Measurements from ENCODE around the gene HOXC10. TPM values are rescaled to one million over a fixed set of nuclear protein-coding genes. Genes with fewer than 3 reads are reported as not detected.

HOXC10 gene
- total and polyA plus RNA-seq, 2 of the 8 experiments (the other 6 are each of a cell fraction or from before 2014, with no cell fraction given), result not detected

- no peak overlapping the region for H4K91ac ChIP-seq (replicated peaks; ENCODE audit: insufficient read length, low read length)
- no peak overlapping the region for H2BK20ac ChIP-seq (ENCODE audit: low read length)
- no peaks in the 10 kb centered on the region for H3K79me2 ChIP-seq (ENCODE audit: control insufficient read depth in 1 of 2, insufficient read depth in 2 of 2, low read length in 2 of 2)
- ChIA-PET CTCF (ENCODE audit: partially characterized antibody) (interaction anchor here (0.8 to 3.8 kb wide), 7 partner anchors 9 to 199 kb away, joined by 4 to 50 read pairs (median 6); partner anchors contain the start of gene HOXC9), POLR2A (ENCODE audit: partially characterized antibody) (interaction anchor here (0.5 to 0.7 kb wide), 2 partner anchors 216 to 329 kb away, joined by 3 read pairs; no protein-coding TSS in a partner anchor)
- no peak overlapping the region for H4K5ac ChIP-seq (ENCODE audit: insufficient read length, low read depth, low read length)
- no peak overlapping the region for H3K23ac ChIP-seq (ENCODE audit: insufficient read length)
- H3K18ac ChIP-seq (ENCODE audit: extremely low read depth, low read length), result no peak overlapping the region
- no peaks in the 10 kb centered on the region for H3K9me3 ChIP-seq (ENCODE audit: insufficient read depth in 2 of 2, low read depth in 1 of 2, low read length in 1 of 2)
- H3K56ac ChIP-seq (replicated peaks; ENCODE audit: insufficient read length, low read depth, low read length), result no peak overlapping the region
- H2BK120ac ChIP-seq (replicated peaks; ENCODE audit: low read depth, low read length), result no peak overlapping the region
- peaks cover 0 to 12% (median 3%) of the 10 kb centered on the region in 4 experiments; a peak in 5 of 7 replicates for H3K4me1 ChIP-seq (replicated peaks in 1 of 4; ENCODE audit: control insufficient read depth in 3 of 4, insufficient read depth in 4 of 4, low read length in 3 of 4)
- peaks cover 3% of the 10 kb centered on the region; the same call in 1 of the 2 replicates for H3K23me2 ChIP-seq (ENCODE audit: low read depth, low read length)
- 24% methylated on average over 23 of the region's 23 CpGs; no CpG with 5 or more reads in 1 of the 2 experiments for WGBS, 2 experiments (ENCODE audit: extremely low coverage in 1 of 2, insufficient coverage in 1 of 2, insufficient read length in 1 of 2, insufficient replicate concordance in 2 of 2, low coverage in 1 of 2, low lambda C conversion rate in 2 of 2, missing lambda C conversion rate in 1 of 2)
- H2AFZ ChIP-seq (ENCODE audit: low read length), result no peak overlapping the region
- no peak overlapping the region for H3K4me2 ChIP-seq (ENCODE audit: insufficient read depth in 1 of 2, low read depth in 2 of 2, low read length in 2 of 2)
- no peak overlapping the region for H3K4me3 ChIP-seq (ENCODE audit: extremely low read depth in 1 of 4, insufficient read depth in 2 of 4, low read depth in 3 of 4, low read length in 4 of 4)
- no peak overlapping the region for H2AK5ac ChIP-seq (ENCODE audit: low read depth, low read length)
- H3K4ac ChIP-seq (replicated peaks; ENCODE audit: insufficient read length, low read depth, low read length), result no peak overlapping the region
- H2BK5ac ChIP-seq (ENCODE audit: low read depth, low read length), result no peak overlapping the region
- H2BK15ac ChIP-seq (ENCODE audit: low read length), result no peak overlapping the region
- H3K27me3 ChIP-seq (replicated peaks in 1 of 4; ENCODE audit: control insufficient read depth in 3 of 4, extremely low read depth in 1 of 4, insufficient read depth in 3 of 4, low read length in 3 of 4), result peaks cover 92 to 100% (median 99%) of the 10 kb centered on the region in 4 experiments
- peaks cover 4 to 41% of the 10 kb centered on the region in 2 experiments for H4K20me1 ChIP-seq (replicated peaks in 1 of 2; ENCODE audit: control insufficient read depth in 1 of 2, insufficient read depth in 2 of 2, low read length in 2 of 2)
- H2BK12ac ChIP-seq (ENCODE audit: low read depth, low read length), result no peak overlapping the region
- FAIRE-seq (no peak), DNase-seq (ENCODE audit: low read depth in 1 of 2, low spot score in 2 of 2) (no peak)
- H4K8ac ChIP-seq (ENCODE audit: extremely low read depth, insufficient read depth, low read length), result no peak overlapping the region
- no peak overlapping the region for H3K9ac ChIP-seq (replicated peaks in 1 of 4; ENCODE audit: extremely low read depth in 1 of 4, low read depth in 3 of 4, low read length in 3 of 4)
- no peak overlapping the region for H3K27ac ChIP-seq (ENCODE audit: low read depth, low read length)
- no peaks in the 10 kb centered on the region for H3K79me1 ChIP-seq (ENCODE audit: low read depth, low read length)
- H3K14ac ChIP-seq (ENCODE audit: insufficient read length), result no peak overlapping the region
- no peaks in the 10 kb centered on the region; a peak in 1 of 8 replicates for H3K36me3 ChIP-seq (ENCODE audit: control insufficient read depth in 2 of 4, insufficient read depth in 4 of 4, low read length in 3 of 4)
- no peak for TF ChIP-seq CBX5 (IDR thresholded peaks at IDR 0.05; ENCODE audit: low read depth, low read length)
- TF ChIP-seq ATF2 (IDR thresholded peaks at IDR 0.05; ENCODE audit: low read length), result no peak
- TF ChIP-seq CBX8 (IDR thresholded peaks at IDR 0.05; ENCODE audit: borderline replicate concordance, low read depth, low read length), result peak; percentile 69; the same call in 1 of the 2 replicates
- TF ChIP-seq RFX5 (IDR thresholded peaks at IDR 0.05; ENCODE audit: borderline replicate concordance, low read depth, low read length), result no peak
- TF ChIP-seq TBP (IDR thresholded peaks at IDR 0.05; ENCODE audit: low read depth, low read length), result no peak
- no peak for TF ChIP-seq EP300 (IDR thresholded peaks at IDR 0.05; ENCODE audit: borderline replicate concordance in 1 of 2, low read depth in 2 of 2, low read length in 2 of 2)
- peak; percentile 83 for TF ChIP-seq EZH2 (IDR thresholded peaks at IDR 0.05; ENCODE audit: low read depth, low read length, severe bottlenecking)
- peak; percentile 74 for TF ChIP-seq SUZ12 (IDR thresholded peaks at IDR 0.05; ENCODE audit: low read length)
These were observed 30.3 kb downstream of the HOXC10 start for GRCh38 chr12:54015018-54015931.
